ENCODE results near the gene PCCA. TPM values are rescaled to one million over a fixed set of nuclear protein-coding genes. Genes with fewer than 3 reads are reported as not detected.

The PCCA gene
- total and polyA plus RNA-seq, 8 donors = 31.4 to 140 (median 77.0) TPM

DNA sequence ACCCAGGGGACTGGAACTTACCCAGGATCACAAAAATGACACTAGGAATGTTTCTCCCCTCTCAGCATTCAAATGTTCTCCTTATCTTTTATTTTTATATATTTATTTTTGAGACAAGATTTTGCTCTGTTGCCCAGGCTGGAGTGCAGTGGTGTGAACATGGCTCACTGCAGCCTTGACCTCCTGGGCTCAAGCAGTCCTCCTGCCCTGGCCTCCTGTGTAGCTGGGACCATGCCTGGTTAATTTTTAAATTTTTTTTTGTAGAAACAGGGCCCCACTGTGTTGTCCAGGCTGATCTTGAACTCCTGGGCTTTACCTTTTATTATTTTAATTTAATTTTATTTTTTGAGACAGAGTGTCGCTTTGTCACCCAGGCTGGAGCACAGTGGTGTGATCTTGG lies 108.2 kb downstream of the PCCA start:
- no peak for DNase-seq
- WGBS, 5 donors = 94 to 100% (median 98%) methylated on average over 1 of the region's 1 CpG
- peak overlapping the region; percentile 35 to 77 (median 49) for H3K27ac ChIP-seq
- peaks cover 0 to 7% (median 0%) of the 10 kb centered on the region in 4 donors for H3K36me3 ChIP-seq
- no peaks in the 10 kb centered on the region for H3K27me3 ChIP-seq
- intact Hi-C loops (cut with DNase I; ENCODE audit: low total_unique reads) = no loop called here
- H3K4me3 ChIP-seq = no peak overlapping the region
- H3K4me1 ChIP-seq = peaks cover 0 to 49% (median 18%) of the 10 kb centered on the region in 4 donors
- TF ChIP-seq POLR2AphosphoS5 (IDR thresholded peaks at IDR 0.05) (no peak), POLR2A (IDR thresholded peaks at IDR 0.05) (no peak), CTCF (IDR thresholded peaks at IDR 0.05) (no peak), EP300 (IDR thresholded peaks at IDR 0.05) (no peak)
- no peaks in the 10 kb centered on the region for H3K9me3 ChIP-seq

GRCh38 chr13:100197591-100198365 lies 108.9 kb downstream of the PCCA start:
- Histone ChIP-seq H3K27ac (peak overlapping the region; percentile 35 to 77 (median 49)), H3K9me3 (peaks cover 0 to 1% (median 0%) of the 10 kb centered on the region in 4 donors), H3K4me3 (no peak overlapping the region), H3K4me1 (peaks cover 0 to 49% (median 18%) of the 10 kb centered on the region in 4 donors), H3K27me3 (no peaks in the 10 kb centered on the region), H3K36me3 (peaks cover 0 to 7% (median 0%) of the 10 kb centered on the region in 4 donors)
- TF ChIP-seq POLR2A (IDR thresholded peaks at IDR 0.05) = no peak
- peak in 2 of 3 donors; percentile 33 to 36 for TF ChIP-seq POLR2AphosphoS5 (IDR thresholded peaks at IDR 0.05)
- no peak for TF ChIP-seq EP300 (IDR thresholded peaks at IDR 0.05)
- intact Hi-C loops (cut with DNase I; ENCODE audit: low total_unique reads) = no loop called here
- peak in 1 of 2 donors; percentile 73 for DNase-seq
- WGBS, 5 donors = 30 to 60% (median 40%) methylated on average over 5 of the region's 5 CpGs

- TF ChIP-seq POLR2A (IDR thresholded peaks at IDR 0.05) = no peak
- no peak for TF ChIP-seq CTCF (IDR thresholded peaks at IDR 0.05)
- no peak for TF ChIP-seq EP300 (IDR thresholded peaks at IDR 0.05)
- no peak for TF ChIP-seq POLR2AphosphoS5 (IDR thresholded peaks at IDR 0.05)
- intact Hi-C loops (cut with DNase I; ENCODE audit: low total_unique reads) = no loop called here
- peaks cover 0 to 3% (median 0%) of the 10 kb centered on the region in 4 donors for H3K9me3 ChIP-seq
- no peaks in the 10 kb centered on the region for H3K27me3 ChIP-seq
- H3K27ac ChIP-seq = no peak overlapping the region
- WGBS, 5 donors = 62 to 70% (median 65%) methylated on average over 6 of the region's 6 CpGs
- no peak for DNase-seq
- H3K4me1 ChIP-seq = peaks cover 0 to 20% (median 2%) of the 10 kb centered on the region in 4 donors
- no peaks in the 10 kb centered on the region for H3K36me3 ChIP-seq
- H3K4me3 ChIP-seq = no peak overlapping the region
Observed at GRCh38 chr13:100203696-100204367, 114.9 kb downstream of the PCCA start.

GRCh38 chr13:100208002-100208401 lies 119.1 kb downstream of the PCCA start:
- Histone ChIP-seq H3K27ac (no peak overlapping the region), H3K27me3 (no peaks in the 10 kb centered on the region), H3K9me3 (no peaks in the 10 kb centered on the region), H3K4me3 (no peak overlapping the region), H3K4me1 (peaks cover 0 to 27% (median 2%) of the 10 kb centered on the region in 4 donors), H3K36me3 (peaks cover 0 to 36% (median 25%) of the 10 kb centered on the region in 4 donors)
- TF ChIP-seq POLR2AphosphoS5 (IDR thresholded peaks at IDR 0.05) = no peak
- no peak for TF ChIP-seq POLR2A (IDR thresholded peaks at IDR 0.05)
- TF ChIP-seq EP300 (IDR thresholded peaks at IDR 0.05) = no peak
- no peak for TF ChIP-seq CTCF (IDR thresholded peaks at IDR 0.05)
- DNase-seq = no peak
- 77 to 89% (median 83%) methylated on average over 4 of the region's 4 CpGs for WGBS, 5 donors
- intact Hi-C loops (cut with DNase I; ENCODE audit: low total_unique reads) = no loop called here
